Stomach (tissue), 9 donors: ENCODE measurements around the gene KCNIP3. TPM values are rescaled to one million over a fixed set of nuclear protein-coding genes. Genes with fewer than 3 reads are reported as not detected.

Experiments
- DNase-seq, 2 donors: peaks; one replicate each; pipeline versions ENCODE4 v3.0.0 to v3.0.0-alpha.2; 2013 to 2019
- H3K27ac ChIP-seq, 5 donors: fragments of 200-600 bp in 4 of 5; sonication (generic) in 4 of 5; one replicate each; pipeline ENCODE4 v1.5.1; 2013 to 2019; ENCODE audit warnings: mild to moderate bottlenecking in 1 of 5, moderate library complexity in 1 of 5
- H3K27me3 ChIP-seq, 3 donors: fragments of 200-600 bp; sonication (generic); one replicate each; pipeline ENCODE4 v1.5.1; 2017 to 2019; ENCODE audit warnings: mixed run types in 1 of 3
- H3K36me3 ChIP-seq, 4 donors: fragments of 200-600 bp; sonication (generic); 1 replicate in 3 of 4; 2 replicates in 1 of 4; pipeline ENCODE4 v1.5.1; 2016 to 2019
- H3K4me1 ChIP-seq, 4 donors: fragments of 200-600 bp; sonication (generic); one replicate each; pipeline ENCODE4 v1.5.1; 2016 to 2019
- H3K4me3 ChIP-seq, 4 donors: fragments of 200-600 bp; sonication (generic) in 3 of 4; one replicate each; pipeline ENCODE4 v1.5.1; 2016 to 2019; ENCODE audit warnings: mild to moderate bottlenecking in 1 of 4
- H3K9me3 ChIP-seq, 4 donors: fragments of 200-600 bp; sonication (generic); one replicate each; pipeline ENCODE4 v1.5.1; 2016 to 2019
- CTCF ChIP-seq, 7 experiments: fragments of 450-650 bp in 4 of 7; fragments of 200-600 bp in 3 of 7; sonication (generic) in 3 of 7; IDR thresholded peaks; one replicate each; pipeline ENCODE4 v1.5.1; 2016 to 2019; ENCODE audit warnings: antibody characterized with exemption in 7 of 7, control low read depth in 2 of 7, mild to moderate bottlenecking in 1 of 7
- EP300 ChIP-seq: sonication (generic); formaldehyde crosslinking; IDR thresholded peaks from one replicate; pipeline ENCODE4 v1.6.1; 2017; ENCODE audit warnings: antibody characterized with exemption
- POLR2A ChIP-seq, 4 donors: fragments of 450-650 bp; IDR thresholded peaks; one replicate each; pipeline ENCODE4 v1.6.1; 2016; ENCODE audit warnings: antibody characterized with exemption in 4 of 4, control low read depth in 2 of 4, mild to moderate bottlenecking in 1 of 4, moderate library complexity in 1 of 4
- POLR2AphosphoS5 ChIP-seq, 3 donors: sonication (generic); formaldehyde crosslinking; IDR thresholded peaks; one replicate each; pipeline ENCODE4 v1.6.1; 2016; ENCODE audit warnings: antibody characterized with exemption in 3 of 3
- WGBS, 5 donors: extraction: QIAGEN DNeasy Blood & Tissue Kit in 3 of 5; methylation state at CpG; one replicate each; pipeline versions ENCODE4 v1.1.5 to v1.1.7; 2013 to 2018; 5-methylcytosine and 5-hydroxymethylcytosine counted together
- intact Hi-C: fragments of 100-400 bp; cut with DNase I; formaldehyde crosslinking; loops from one replicate; pipeline ENCODE4 v1.15.1; 2023; ENCODE audit warnings: low total_unique reads
- polyA plus RNA-seq, 3 donors: library from polyadenylated mRNA; stranded (reverse); fragments of 200-250 nt; gene quantifications; one replicate each; pipeline ENCODE4 v1.2.3, GENCODE V29; 2013
- total RNA-seq, 5 donors: library from RNA; depleted of rRNA; stranded (reverse); fragments of >200 nt; gene quantifications; one replicate each; pipeline versions ENCODE4 v1.1.0 to v1.2.3, GENCODE V29; 2014 to 2016
- donor health status: healthy with polysubstance abuse.
- donor health status: Bipolar disorder and iron deficiency.
- donor health status: healthy.

KCNIP3 gene
- total and polyA plus RNA-seq, 8 donors: 1.3 to 4.4 (median 2.7) TPM; not detected in 2

GRCh38 chr2:95313296-95314131 is 16.4 kb downstream of the KCNIP3 start:
- WGBS, 5 donors: 79 to 85% (median 82%) methylated on average over 12 to 16 of the region's 16 CpGs
- no peak overlapping the region for H3K4me3 ChIP-seq
- peaks cover 0 to 18% (median 0%) of the 10 kb centered on the region in 3 donors for H3K27me3 ChIP-seq
- no peaks in the 10 kb centered on the region for H3K9me3 ChIP-seq
- no peak for TF ChIP-seq POLR2A (IDR thresholded peaks at IDR 0.05)
- no peak for TF ChIP-seq POLR2AphosphoS5 (IDR thresholded peaks at IDR 0.05)
- no peak for TF ChIP-seq EP300
- no peak for TF ChIP-seq CTCF (IDR thresholded peaks at IDR 0.05)
- H3K4me1 ChIP-seq: peaks cover 0 to 5% (median 0%) of the 10 kb centered on the region in 4 donors
- no peak overlapping the region for H3K27ac ChIP-seq
- peak in 1 of 2 donors; percentile 47 for DNase-seq
- intact Hi-C loops: loop anchor here (5.0 kb wide), 1 partner anchor 81 kb away; no protein-coding TSS in a partner anchor
- no peaks in the 10 kb centered on the region for H3K36me3 ChIP-seq

- no peak for DNase-seq
- Histone ChIP-seq H3K27ac (no peak overlapping the region), H3K4me1 (peaks cover 0 to 5% (median 0%) of the 10 kb centered on the region in 4 donors), H3K36me3 (no peaks in the 10 kb centered on the region), H3K4me3 (no peak overlapping the region), H3K9me3 (no peaks in the 10 kb centered on the region), H3K27me3 (peaks cover 0 to 18% (median 0%) of the 10 kb centered on the region in 3 donors)
- 73 to 92% (median 77%) methylated on average over 8 to 11 of the region's 11 CpGs for WGBS, 5 donors
- TF ChIP-seq CTCF (IDR thresholded peaks at IDR 0.05) (no peak), POLR2A (IDR thresholded peaks at IDR 0.05) (no peak), POLR2AphosphoS5 (IDR thresholded peaks at IDR 0.05) (no peak), EP300 (no peak)
- intact Hi-C loops: loop anchor here (5.0 kb wide), 1 partner anchor 82 kb away; no protein-coding TSS in a partner anchor
Observed at GRCh38 chr2:95314598-95314963, 17.4 kb downstream of the KCNIP3 start.

GRCh38 chr2:95314964-95315611 is 17.9 kb downstream of the KCNIP3 start:
- intact Hi-C loops: loop anchor here (5.0 kb wide), 1 partner anchor 83 kb away; no protein-coding TSS in a partner anchor
- DNase-seq: peak; percentile 65 to 74
- WGBS, 5 donors: 58 to 64% (median 59%) methylated on average over 13 to 16 of the region's 16 CpGs

More at GRCh38 chr2:95314964-95315611, 17.9 kb downstream of the KCNIP3 start:
- no peak overlapping the region for H3K4me3 ChIP-seq
- H3K27ac ChIP-seq: no peak overlapping the region
- TF ChIP-seq POLR2A (IDR thresholded peaks at IDR 0.05) (no peak), CTCF (IDR thresholded peaks at IDR 0.05) (peak in 4 of 7 experiments; percentile 58 to 82 (median 76)), EP300 (no peak), POLR2AphosphoS5 (IDR thresholded peaks at IDR 0.05) (peak in 1 of 3 donors; percentile 24)
- H3K4me1 ChIP-seq: peaks cover 0 to 5% (median 0%) of the 10 kb centered on the region in 4 donors
- peaks cover 0 to 18% (median 0%) of the 10 kb centered on the region in 3 donors for H3K27me3 ChIP-seq
- H3K9me3 ChIP-seq: no peaks in the 10 kb centered on the region
- no peaks in the 10 kb centered on the region for H3K36me3 ChIP-seq
